ENCODE data around the gene INO80C. TPM values are rescaled to one million over a fixed set of nuclear protein-coding genes. Genes with fewer than 3 reads are reported as not detected.

The INO80C gene
- total and polyA plus RNA-seq, 2 of the 4 experiments (the other 2 are of a cell fraction), result 5.6 to 17.1 TPM

DNA sequence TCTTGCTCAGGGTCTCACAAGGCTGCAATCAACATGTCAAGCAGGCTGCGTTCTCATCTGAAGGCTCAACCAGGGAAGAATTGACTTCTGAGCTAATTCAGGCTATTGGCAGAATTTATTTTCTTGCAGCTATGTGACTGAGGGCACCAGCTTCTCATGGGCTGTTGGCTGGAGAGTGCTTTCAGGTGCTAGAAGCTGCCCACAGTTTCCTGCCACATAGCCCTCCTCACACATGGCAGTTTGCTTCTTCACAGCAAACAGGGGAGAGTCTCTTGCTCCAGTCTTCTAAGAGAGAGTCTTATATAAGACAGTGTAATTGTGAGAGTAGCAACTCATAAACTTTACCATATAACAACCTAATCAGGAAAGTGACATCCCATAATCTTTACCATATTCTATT is 37.5 kb upstream of the INO80C start:
- no peaks in the 10 kb centered on the region for H4K20me1 ChIP-seq (ENCODE audit: insufficient read depth, low read length)
- H3K4me2 ChIP-seq (ENCODE audit: low read depth, low read length), result no peak overlapping the region
- H3K14ac ChIP-seq (replicated peaks; ENCODE audit: low read depth, low read length), result no peak overlapping the region
- no peak overlapping the region for H2BK5ac ChIP-seq (ENCODE audit: low read depth, low read length, poor library complexity, severe bottlenecking)
- ATAC-seq (ENCODE audit: low read depth) (no peak), DNase-seq (no peak)
- dilution Hi-C loops (cut with HindIII; ENCODE audit: low sequenced_read_pairs, unreplicated experiment), result no loop called here
- ChIA-PET CTCF (no interaction called here), POLR2A (ENCODE audit: unreplicated experiment) (no interaction called here)
- no peak overlapping the region for H2BK15ac ChIP-seq (ENCODE audit: low read depth, low read length)
- H3K4ac ChIP-seq (ENCODE audit: low read depth, low read length), result no peak overlapping the region
- no peaks in the 10 kb centered on the region for H3K36me3 ChIP-seq (ENCODE audit: control insufficient read depth, insufficient read depth, low read length)
- intact Hi-C loops (cut with micrococcal nuclease), result no loop called here
- no peak overlapping the region for H3K27ac ChIP-seq (ENCODE audit: insufficient read depth, low read length)
- no peak overlapping the region for H4K91ac ChIP-seq (ENCODE audit: insufficient read depth, low read depth, low read length)
- peaks cover 3% of the 10 kb centered on the region; the same call in 1 of the 2 replicates for H3K9me3 ChIP-seq (ENCODE audit: control insufficient read depth, insufficient read depth, low read length)
- H3K79me1 ChIP-seq (ENCODE audit: low read depth in 1 of 2, low read length in 2 of 2), result no peaks in the 10 kb centered on the region
- no peak overlapping the region for H4K8ac ChIP-seq (ENCODE audit: low read depth in 2 of 2, low read length in 2 of 2)
- TF ChIP-seq CTCF (conservative IDR thresholded peaks at IDR 0.05; ENCODE audit: low read depth, low read length), result no peak
- TF ChIP-seq CEBPB (IDR thresholded peaks at IDR 0.05; ENCODE audit: low read depth, low read length), result no peak
- TF ChIP-seq, protein P1, sequence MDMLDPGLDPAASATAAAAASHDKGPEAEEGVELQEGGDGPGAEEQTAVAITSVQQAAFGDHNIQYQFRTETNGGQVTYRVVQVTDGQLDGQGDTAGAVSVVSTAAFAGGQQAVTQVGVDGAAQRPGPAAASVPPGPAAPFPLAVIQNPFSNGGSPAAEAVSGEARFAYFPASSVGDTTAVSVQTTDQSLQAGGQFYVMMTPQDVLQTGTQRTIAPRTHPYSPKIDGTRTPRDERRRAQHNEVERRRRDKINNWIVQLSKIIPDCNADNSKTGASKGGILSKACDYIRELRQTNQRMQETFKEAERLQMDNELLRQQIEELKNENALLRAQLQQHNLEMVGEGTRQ (IDR thresholded peaks at IDR 0.05; ENCODE audit: low read depth, low read length), result no peak
- TF ChIP-seq RCOR1 (IDR thresholded peaks at IDR 0.05; ENCODE audit: insufficient replicate concordance, low read length), result no peak
- TF ChIP-seq RAD21 (IDR thresholded peaks at IDR 0.05; ENCODE audit: low read length), result no peak
- TF ChIP-seq BHLHE40 (IDR thresholded peaks at IDR 0.05; ENCODE audit: low read depth, low read length), result no peak
- TF ChIP-seq MXI1 (IDR thresholded peaks at IDR 0.05; ENCODE audit: borderline replicate concordance, low read depth, low read length), result no peak
- no peak for TF ChIP-seq CHD1 (IDR thresholded peaks at IDR 0.05; ENCODE audit: low read depth, low read length)
- TF ChIP-seq POLR2A (IDR thresholded peaks at IDR 0.05; ENCODE audit: low read depth, low read length), result no peak
- no peak for TF ChIP-seq FOS (IDR thresholded peaks at IDR 0.05; ENCODE audit: low read depth, low read length)
- no peak for TF ChIP-seq MAZ (IDR thresholded peaks at IDR 0.05; ENCODE audit: borderline replicate concordance, low read depth, low read length)
- no peak for TF ChIP-seq NFE2L2 (IDR thresholded peaks at IDR 0.05; ENCODE audit: low read depth, low read length)
- no peak for TF ChIP-seq SMC3 (IDR thresholded peaks at IDR 0.05; ENCODE audit: low read depth, low read length)
- TF ChIP-seq, protein P2, sequence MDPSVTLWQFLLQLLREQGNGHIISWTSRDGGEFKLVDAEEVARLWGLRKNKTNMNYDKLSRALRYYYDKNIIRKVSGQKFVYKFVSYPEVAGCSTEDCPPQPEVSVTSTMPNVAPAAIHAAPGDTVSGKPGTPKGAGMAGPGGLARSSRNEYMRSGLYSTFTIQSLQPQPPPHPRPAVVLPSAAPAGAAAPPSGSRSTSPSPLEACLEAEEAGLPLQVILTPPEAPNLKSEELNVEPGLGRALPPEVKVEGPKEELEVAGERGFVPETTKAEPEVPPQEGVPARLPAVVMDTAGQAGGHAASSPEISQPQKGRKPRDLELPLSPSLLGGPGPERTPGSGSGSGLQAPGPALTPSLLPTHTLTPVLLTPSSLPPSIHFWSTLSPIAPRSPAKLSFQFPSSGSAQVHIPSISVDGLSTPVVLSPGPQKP (IDR thresholded peaks at IDR 0.05; ENCODE audit: borderline replicate concordance, low read depth, low read length), result no peak
- TF ChIP-seq RFX5 (IDR thresholded peaks at IDR 0.05; ENCODE audit: low read depth, low read length), result no peak
- no peak for TF ChIP-seq MAFK (IDR thresholded peaks at IDR 0.05; ENCODE audit: low read depth, low read length)
- no peak overlapping the region for H3K56ac ChIP-seq (ENCODE audit: extremely low read depth, insufficient read depth, low read length)
- no peak overlapping the region for H3K4me3 ChIP-seq (ENCODE audit: insufficient read depth, low read depth, low read length)
- peaks cover 3% of the 10 kb centered on the region for H3K27me3 ChIP-seq (ENCODE audit: control insufficient read depth, insufficient read depth, low read length)
- no CpG with 5 or more reads among the region's 1 CpG for WGBS, 2 experiments (ENCODE audit: extremely low coverage in 2 of 2, insufficient read length in 1 of 2)
- no peak overlapping the region for H2AFZ ChIP-seq (replicated peaks; ENCODE audit: low read length, poor library complexity)
- H3K4me1 ChIP-seq (ENCODE audit: control insufficient read depth, insufficient read depth, low read length), result no peaks in the 10 kb centered on the region
- in situ Hi-C loops (cut with MboI; ENCODE audit: low sequenced_read_pairs), result no loop called here
- H2BK120ac ChIP-seq (ENCODE audit: low read depth, low read length), result no peak overlapping the region
- H3K23ac ChIP-seq (ENCODE audit: low read depth, low read length), result no peak overlapping the region
- no peak overlapping the region for H3K9ac ChIP-seq (ENCODE audit: low read depth, low read length)
- no peak overlapping the region for H3K18ac ChIP-seq (ENCODE audit: low read depth, low read length)
- no TSS peak for BruUV-seq (replicated peaks)
- no peak overlapping the region for H2AK9ac ChIP-seq (replicated peaks; ENCODE audit: low read depth, low read length, poor library complexity)
- H2BK20ac ChIP-seq (ENCODE audit: low read depth, low read length), result no peak overlapping the region
- H2AK5ac ChIP-seq (ENCODE audit: low read depth, low read length), result no peak overlapping the region
- no peaks in the 10 kb centered on the region for H3K9me1 ChIP-seq (ENCODE audit: insufficient read depth, low read length)
- no peak overlapping the region for H4K5ac ChIP-seq (ENCODE audit: low read depth, low read length)

Measured in IMR-90 (cell line).